CD4-positive, alpha-beta T cell treated with Interleukin-15 for 1 hour (primary cell): ENCODE results near the gene CROT.

ENCODE experiments used
- DNase-seq: peaks from one replicate; pipeline ENCODE4 v3.0.0-alpha.2; 2020

Gene CROT

GRCh38 chr7:87344446-87344845 lies 1.0 kb upstream of the CROT start:
- no peak for DNase-seq

DNA sequence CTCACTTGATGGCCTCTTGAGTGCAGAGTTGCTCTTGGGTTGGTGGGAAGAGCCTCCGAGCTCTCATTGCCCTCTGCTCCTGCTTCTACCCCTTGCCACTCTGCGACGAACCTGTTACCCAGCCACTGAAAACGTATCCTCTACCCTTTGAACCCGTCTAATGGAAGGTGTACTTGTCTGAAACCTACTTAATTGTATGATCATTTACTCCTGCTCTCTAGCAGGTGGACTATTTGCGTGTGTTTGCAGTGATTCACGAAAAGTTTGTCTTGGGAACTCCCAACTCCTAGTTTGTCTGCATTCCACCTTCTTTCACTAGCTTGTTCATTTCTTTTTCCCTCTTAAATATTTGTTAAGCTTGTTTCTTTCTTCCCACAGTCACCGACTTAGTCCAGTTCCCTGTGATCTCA lies 503 bp downstream of the CROT start:
- no peak for DNase-seq

- DNase-seq, result no peak
Measured at GRCh38 chr7:87347207-87347606, 1.7 kb downstream of the CROT start.

DNA sequence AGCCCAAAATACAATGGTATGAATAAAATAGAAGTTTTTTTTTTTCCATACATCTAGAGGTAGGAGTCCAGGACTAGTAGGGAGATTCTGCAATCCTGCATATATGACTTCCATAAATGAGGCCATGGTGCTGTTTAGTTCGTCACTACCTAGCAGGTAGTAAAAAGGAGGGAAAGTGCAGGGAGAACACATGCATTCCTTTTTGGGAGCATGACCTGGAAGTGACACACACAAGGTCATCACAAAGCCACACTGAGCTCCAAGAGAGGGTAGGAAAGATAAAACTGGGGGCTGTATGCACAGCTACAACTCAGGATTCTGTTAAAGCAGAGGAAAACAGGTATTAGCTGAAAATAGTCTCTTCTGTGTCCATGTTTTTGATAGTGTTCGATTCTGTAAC lies 2.2 kb downstream of the CROT start:
- no peak for DNase-seq

DNA sequence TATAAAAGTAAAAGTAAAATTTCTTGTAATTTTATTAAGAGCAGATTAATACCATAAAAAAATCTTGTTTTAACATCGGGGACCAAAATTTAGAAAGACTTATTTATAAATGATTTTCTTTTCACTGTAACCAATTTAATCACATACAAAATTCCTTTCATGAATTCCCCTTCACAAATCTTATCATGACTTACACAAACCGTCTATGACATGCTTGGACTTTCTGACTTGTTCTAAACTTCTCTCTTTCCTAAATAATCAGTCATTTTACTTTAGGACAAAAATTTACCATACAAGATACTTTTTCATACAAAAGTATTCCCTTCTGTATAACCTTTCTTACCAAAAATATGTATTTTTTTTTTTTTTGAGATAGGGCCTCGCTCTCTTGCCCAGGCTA lies 9.3 kb downstream of the CROT start:
- DNase-seq, result no peak

DNA sequence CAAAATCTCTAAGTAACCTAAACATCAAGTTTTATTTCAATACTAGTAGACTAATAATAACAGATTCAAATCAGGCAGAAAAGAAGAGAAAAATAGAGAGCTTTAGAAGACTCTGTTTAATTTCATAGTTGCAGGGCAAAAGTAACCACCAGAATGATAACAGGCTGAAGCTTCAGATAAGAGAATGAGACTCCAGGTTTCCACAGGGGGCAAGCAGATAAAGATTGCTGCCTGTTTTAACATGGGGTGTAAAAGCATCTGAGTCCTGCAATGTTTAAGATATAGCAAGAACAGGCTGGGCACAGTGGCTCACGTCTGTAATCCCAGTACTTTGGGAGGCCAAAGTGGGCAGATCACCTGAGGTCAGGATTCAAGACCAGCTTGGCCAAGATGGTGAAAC lies 11.0 kb downstream of the CROT start:
- DNase-seq, result no peak

GRCh38 chr7:87359366-87359765 lies 13.9 kb downstream of the CROT start:
- no peak for DNase-seq

- no peak for DNase-seq
Measured at GRCh38 chr7:87361320-87361719, 15.9 kb downstream of the CROT start.

DNA sequence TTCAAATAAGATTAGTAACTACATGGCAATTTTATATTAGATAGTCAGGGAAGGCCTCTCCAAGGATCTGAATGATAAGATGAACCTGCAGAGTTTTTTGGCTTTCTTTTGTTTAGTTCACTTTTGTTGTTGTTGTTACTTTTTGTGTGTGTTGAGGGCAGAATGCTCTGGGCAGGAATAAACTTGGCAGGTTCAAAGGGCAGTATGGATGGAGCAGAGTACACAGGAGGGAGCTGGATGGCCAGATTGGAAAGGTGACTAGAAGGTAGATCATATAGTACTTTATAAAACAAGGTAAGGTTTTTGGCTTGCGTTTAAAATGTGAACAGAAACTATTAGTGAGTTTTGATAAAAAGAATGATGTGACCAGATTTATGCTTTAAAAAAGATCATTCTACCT lies 17.9 kb downstream of the CROT start:
- DNase-seq, result no peak

DNA sequence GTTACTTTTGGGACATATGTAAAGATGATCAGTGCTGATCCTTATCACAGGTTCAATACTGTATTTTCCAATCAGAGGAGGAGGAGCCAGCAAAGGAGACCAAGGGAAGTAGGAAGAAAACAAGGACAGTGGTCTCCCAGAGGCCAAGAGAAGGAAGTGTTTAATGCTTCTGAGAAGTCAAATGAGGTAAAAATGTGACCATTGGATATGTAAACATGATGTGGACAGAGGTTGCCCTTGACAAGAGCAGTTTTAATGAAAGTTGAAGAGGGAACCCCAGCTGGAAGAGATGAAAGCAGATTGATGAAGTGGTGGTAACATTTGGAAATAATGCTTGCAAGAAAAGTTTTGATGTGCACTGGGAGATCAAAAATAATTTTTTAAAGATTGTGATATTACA lies 18.8 kb downstream of the CROT start:
- no peak for DNase-seq

DNA sequence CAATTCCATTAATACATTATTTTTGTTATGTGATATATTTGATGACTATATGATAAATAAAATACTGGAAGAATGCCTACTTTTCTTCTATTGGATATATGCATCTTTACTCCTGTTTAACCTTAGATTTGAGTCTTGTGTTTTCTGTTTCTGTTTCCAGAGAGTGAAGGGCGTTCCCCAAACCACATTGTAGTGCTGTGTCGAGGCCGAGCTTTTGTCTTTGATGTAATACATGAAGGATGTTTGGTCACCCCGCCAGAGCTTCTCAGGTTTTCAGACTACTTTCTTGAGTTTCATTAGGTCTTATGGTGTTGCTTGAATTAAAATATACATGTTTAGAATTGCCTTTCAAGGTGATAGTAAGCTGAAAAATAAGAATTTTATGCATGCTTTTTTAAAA lies 23.8 kb downstream of the CROT start:
- no peak for DNase-seq

DNA sequence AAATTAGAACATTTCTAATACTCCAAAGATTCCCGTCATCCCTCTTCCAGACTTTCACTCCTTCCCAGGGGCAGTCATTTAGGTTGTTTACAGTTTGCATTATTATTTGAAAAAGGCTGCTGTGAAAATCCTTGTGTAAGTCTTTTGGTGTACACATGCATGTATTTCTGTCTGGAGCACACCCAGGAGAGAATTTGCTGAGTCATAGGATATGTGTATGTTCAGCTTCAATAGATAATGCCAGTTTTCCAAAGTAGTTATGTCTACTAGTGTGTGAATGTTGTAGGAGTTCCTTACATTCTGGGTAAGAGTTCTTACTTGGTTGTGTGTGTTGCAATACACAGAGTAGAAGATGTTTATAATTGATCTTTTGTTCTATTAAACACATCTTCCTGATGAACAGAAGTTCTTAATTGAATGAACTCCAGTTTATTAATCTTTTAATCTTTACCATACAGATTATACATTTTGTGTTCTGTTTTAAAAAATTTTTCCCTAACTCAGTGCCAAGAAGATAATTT lies 25.3 kb downstream of the CROT start:
- DNase-seq, result no peak

DNA sequence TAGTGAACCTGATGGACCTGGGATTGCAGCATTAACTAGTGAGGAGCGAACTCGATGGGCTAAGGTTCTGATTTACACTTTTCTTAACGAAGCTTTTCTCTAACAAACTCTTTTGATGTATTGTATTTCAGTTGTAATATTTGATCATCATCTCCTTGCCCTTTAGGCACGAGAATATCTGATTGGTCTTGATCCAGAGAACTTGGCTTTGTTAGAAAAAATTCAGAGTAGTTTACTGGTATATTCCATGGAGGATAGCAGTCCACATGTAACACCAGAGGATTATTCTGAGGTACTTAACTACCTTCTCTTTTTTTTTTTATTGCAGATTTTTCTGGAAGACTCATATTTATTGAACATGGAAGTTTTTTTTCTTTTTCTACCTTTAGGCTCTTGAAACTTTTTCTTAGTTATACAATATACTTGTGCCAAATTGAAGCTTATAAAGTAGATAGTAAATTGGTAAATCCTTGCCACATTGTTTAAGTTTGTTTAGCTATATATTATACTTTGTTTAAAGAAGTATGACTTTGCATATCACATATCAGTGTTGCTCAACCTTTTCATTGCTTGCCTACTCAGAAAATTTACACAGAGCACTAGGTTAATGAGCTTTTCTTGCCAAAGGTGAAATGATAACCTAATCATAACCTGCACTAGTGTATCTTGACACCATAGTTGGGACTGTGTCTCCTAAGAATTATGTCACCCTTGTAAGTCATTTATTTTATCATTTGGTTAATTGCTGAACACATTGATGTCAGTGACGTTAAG lies 30.4 kb downstream of the CROT start:
- DNase-seq, result no peak

DNA sequence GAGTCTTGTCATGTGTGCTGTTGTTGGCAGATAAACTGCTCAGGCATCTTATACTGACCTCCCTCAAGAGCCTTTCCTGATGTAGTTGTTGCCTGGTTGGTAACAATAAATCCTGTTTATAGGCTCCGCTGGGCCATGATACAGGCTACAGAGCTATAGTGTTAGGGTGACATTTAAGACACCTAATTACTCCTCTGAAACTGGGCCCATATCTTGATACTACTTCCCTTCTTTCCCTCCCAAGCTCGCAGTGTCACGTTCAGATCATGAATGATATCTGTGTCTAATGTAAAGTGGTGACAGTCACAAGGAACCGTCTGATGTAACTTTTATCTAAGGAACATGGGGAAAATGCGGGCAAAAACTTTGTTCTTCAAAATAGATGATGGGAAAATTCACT lies 35.4 kb downstream of the CROT start:
- no peak for DNase-seq

GRCh38 chr7:87391020-87391701 lies 45.7 kb downstream of the CROT start:
- no peak for DNase-seq

- no peak for DNase-seq
Measured at GRCh38 chr7:87395442-87396020, 50.1 kb downstream of the CROT start.

DNA sequence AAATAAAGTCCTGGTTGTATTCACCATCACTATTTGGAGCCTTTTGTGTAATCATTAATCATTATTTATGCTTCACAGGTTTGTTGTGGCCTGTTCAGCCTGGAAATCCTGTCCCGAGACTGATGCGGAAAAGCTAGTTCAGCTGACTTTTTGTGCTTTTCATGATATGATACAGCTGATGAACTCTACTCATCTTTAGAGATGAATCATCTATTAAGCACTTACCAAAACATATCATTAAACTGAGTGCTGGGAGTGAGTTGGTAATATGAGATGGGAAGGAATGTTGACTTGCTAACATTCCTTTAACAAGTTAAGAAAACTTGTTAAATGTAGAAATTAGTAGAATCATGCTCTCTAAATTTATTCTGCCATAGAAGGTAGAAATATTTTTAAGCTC lies 53.0 kb downstream of the CROT start:
- no peak for DNase-seq

- DNase-seq, result no peak
Measured at GRCh38 chr7:87404674-87405073, 59.2 kb downstream of the CROT start.

DNA sequence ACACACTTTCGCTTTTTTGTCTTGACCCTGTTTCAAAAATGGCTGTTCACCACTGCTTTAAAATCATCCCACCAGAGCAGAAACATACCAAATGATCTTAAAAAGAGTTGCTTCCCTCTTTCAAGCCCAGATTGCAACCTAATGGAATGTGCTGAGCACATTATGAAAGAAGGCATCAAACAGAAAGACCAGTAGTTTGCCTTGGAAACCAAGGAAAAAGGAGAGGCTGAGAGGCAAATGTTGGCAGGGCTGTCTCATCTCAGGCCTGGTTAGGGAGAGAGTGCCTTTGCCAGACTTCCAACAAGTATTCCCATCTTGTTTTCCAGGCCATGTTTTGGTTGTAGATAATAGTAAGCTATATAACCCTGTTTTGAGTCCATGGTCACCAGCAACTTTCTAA lies 65.7 kb downstream of the CROT start:
- no peak for DNase-seq

DNA sequence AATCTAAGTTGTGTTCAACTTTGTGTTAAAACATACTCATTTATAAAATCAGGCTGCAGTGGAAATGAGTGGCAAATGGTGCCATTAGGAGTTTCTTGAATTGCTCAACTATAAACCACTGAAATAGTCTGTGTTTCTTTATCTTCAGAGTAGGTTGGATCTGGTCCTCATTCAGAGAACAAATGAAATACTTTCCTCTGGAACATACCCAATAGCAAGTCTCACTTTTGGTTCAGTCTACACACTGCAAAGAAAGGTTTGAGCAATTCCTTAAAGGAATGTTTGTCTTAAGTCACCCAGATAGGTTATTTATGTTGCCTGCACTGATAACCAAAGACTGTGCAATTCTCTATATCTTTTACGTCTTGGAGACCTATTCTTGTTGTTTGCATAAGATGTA lies 67.6 kb downstream of the CROT start:
- no peak for DNase-seq

DNA sequence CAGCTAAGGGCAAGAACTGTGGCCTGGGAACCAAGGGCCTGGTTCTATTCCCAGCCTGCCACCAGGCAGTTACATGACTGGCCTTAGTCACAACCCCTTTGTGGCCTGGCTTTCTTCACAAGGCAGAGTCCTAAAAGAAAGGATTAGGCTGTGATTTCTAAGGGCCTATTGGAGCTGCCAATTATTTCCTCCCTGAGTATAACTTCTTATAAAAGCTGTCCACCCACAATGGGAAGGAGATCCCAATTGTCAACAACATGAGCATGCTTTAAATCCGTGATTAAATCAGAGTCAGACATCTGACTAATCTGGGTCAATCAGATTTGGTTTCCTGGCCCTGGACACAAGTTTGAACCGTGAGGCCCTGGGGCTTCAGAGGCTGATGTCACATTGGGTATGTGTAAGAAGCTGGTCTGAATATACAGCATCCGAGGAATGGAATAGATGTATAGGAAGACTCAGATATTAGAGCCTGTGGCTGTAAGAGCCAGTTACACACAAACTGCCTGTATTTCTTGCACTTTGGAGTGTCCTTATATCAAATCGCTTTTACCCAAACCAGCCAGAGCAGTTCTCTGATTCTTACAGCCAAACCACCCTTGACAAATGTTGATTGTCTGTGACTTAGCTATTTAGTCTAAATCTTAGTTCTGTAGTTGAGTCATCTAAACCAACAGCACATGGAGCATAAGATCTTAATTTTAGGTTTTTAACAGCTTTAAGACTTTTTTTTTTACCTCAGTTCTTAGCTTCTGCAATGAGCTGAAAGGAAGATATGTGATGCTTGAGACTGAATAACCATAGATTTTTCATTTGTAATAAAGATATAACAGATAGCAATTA lies 68.7 kb downstream of the CROT start:
- DNase-seq, result no peak

GRCh38 chr7:87414794-87415188 lies 69.3 kb downstream of the CROT start:
- DNase-seq, result no peak
